Middle frontal gyrus (tissue), 1 donor: Measurements from ENCODE around the gene DHCR24.

Experiments used
- DNase-seq: peaks from one replicate; pipeline ENCODE4 v3.0.0-alpha.2; 2015; ENCODE audit warnings: low spot score; ENCODE audit errors: extremely low spot score

DHCR24 gene

GRCh38 chr1:54818461-54819194 lies 68.4 kb downstream of the DHCR24 start:
- DNase-seq = no peak

DNA sequence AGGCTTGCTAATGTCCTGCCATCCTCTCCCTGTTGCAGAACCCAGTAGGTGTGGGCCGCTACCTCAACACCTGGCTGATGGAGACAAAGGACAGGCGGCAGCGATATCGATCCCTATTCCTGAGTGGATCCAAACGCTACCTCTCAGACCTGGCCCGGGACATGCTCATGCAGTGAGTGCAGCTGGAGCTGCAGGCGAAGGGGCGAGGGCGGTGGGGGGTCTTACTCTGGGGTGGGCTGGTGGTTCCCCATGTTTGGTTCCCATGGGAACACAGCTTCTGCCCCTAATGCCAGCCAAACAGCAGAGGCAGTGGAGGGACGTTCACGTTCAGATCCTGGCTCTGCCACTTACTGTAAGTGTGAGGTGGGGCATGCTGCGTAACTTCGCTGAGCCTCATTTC lies 70.0 kb downstream of the DHCR24 start:
- no peak for DNase-seq

DNA sequence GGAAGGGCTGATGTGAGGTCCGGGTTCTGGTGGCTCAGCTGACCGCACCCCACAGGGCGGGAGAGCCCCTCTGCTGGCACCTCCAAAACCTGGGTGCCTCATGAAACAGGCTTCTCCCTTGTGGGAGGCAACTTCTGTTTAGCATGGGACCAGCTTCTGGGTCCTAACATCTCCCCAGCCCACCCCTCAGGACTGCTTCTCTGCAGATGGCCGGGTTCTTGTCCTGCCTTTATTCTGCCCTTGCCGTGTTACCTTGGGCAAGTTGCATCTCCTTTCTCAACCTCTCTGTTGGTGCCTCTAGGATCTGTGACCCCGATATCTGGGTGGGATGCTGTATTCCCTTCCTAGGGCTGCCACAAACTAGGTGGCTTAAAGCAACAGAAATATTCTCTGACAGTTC lies 70.9 kb downstream of the DHCR24 start:
- DNase-seq = no peak

GRCh38 chr1:54815086-54815876 lies 71.7 kb downstream of the DHCR24 start:
- DNase-seq = no peak

GRCh38 chr1:54814571-54814970 lies 72.4 kb downstream of the DHCR24 start:
- DNase-seq = no peak

GRCh38 chr1:54814126-54814498 lies 72.9 kb downstream of the DHCR24 start:
- DNase-seq = no peak

- DNase-seq = no peak
These were observed 73.4 kb downstream of the DHCR24 start for GRCh38 chr1:54813485-54814125.

GRCh38 chr1:54812801-54813484 lies 74.1 kb downstream of the DHCR24 start:
- no peak for DNase-seq

DNA sequence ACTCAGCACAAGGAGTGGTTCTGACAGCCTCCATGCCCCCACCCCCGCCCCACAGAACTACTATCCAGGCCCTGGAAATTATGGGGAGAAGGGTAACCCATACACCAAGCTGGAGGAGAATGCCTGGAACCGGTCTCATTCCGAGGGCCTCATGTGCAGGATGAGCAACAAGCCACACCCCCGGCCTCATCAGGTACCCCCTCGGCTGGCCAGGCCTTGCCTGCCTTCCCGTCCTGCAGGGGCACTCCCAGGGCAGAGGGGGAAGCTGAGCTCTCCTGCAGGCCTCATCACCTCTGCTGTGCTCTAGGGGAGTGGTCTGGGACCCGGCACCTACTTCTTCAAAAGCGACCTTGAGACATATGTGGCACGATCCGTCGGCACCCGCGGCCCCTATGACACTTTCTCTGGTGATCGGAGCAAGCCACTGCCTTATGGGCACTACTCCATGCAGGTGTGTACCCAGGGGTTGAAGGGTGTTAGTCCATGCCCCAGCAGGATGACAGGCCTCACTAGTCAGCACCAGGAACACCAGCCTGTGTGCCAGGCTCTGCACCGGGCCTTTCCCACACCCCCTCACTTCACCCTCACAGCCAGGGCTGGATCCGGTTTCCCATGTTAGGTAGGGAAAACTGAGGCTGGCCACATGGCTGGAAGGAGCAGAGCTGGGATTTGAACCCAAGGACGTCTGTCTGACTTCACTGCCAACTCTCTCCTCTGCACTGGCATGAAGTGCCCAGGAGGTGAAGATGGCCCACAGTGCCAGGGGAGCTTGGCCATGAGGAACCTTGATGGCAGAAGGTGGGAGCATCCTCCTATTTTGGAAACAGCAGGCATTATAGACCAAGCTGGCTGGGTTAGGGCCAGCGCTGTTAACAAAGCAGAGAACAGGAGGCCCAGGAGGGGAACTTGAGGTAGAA lies 75.0 kb downstream of the DHCR24 start:
- DNase-seq = no peak

DNA sequence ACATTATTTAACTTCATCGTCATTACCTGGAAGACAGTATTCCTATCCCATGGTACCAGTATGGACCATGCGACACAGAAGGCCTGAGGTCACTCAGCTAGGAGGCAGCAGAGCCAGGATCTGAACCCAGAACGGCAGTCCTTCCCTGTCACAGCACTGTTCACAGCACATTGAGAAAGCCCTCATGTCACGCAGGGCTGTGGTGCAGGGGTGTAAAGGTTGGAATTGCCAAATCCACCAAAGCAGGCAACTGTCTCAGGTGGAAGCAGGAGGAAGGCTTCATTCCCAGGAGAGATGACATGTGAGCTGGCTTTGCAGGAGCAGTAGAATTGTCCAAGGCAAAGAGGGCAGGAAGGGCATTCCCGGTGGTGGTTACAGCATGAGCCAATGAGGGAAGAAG lies 75.9 kb downstream of the DHCR24 start:
- DNase-seq = no peak

- DNase-seq = no peak
These were observed 76.6 kb downstream of the DHCR24 start for GRCh38 chr1:54810153-54810942.

DNA sequence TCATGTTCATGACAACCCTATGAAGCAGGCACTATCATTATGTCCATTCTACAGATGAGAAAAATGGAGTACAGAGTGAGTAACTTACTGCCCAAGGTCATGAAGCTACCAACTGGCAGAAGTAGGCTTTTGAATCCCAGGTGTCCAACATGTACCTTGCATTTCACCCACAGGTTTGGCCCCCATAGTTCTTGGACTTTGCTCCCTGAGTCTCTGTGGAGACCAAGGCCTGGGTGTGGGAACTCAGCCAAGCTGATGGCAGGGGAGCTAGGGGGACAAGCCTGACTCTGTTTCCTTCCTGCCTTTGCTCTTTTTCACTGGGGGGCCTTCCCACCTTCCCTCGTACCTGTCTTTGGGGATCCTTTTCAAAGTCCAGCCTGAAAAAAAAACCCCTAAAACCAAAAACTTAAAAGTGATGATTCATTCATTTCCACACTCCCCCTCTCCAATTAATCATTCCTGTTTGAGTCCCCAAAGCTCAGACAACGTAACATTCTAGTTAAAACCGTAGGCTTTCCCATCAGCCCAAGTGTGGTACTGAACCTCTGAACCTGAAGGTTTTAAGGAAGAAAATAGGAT lies 77.4 kb downstream of the DHCR24 start:
- DNase-seq = no peak

- DNase-seq = no peak
These were observed 78.4 kb downstream of the DHCR24 start for GRCh38 chr1:54808443-54809207.

DNA sequence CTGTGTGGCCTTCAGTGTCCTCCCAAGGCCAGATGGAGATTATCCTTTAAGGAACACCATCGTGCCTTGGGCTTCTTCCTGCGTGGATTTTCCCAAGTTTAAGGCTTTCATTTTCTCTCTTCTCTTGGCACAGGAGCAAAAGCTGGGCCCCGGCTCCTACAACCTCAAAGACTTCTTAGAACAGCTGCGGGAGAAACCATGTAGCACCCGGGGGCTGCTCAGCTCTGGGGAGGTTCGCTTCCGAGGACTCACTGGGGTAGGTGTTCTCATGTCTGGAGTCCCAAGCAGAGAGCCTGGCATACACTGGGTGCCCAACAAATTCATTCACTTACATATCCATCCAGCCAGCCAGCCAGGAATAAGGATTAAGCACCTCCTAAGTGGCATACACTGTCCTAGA lies 79.2 kb downstream of the DHCR24 start:
- DNase-seq = no peak

GRCh38 chr1:54806931-54807611 lies 79.9 kb downstream of the DHCR24 start:
- no peak for DNase-seq

GRCh38 chr1:54805981-54806381 lies 81.0 kb downstream of the DHCR24 start:
- DNase-seq = no peak

GRCh38 chr1:54805466-54805865 lies 81.5 kb downstream of the DHCR24 start:
- no peak for DNase-seq

GRCh38 chr1:54804471-54805132 lies 82.4 kb downstream of the DHCR24 start:
- no peak for DNase-seq
